Smooth muscle cell (in vitro differentiated cells): ENCODE results near the gene CLCNKB. TPM values are rescaled to one million over a fixed set of nuclear protein-coding genes. Genes with fewer than 3 reads are reported as not detected.

Experiments used
- DNase-seq: peaks from one replicate; lab custom pipeline; 2025; ENCODE audit not compliant: unreplicated experiment; lab: John Stamatoyannopoulos, UW
- H2AFZ ChIP-seq: fragments of 200-600 bp; sonication (generic); 2 replicates; pipeline ENCODE4 v1.6.0; 2016; ENCODE audit warnings: antibody characterized with exemption, low read depth, mild to moderate bottlenecking
- H3F3A ChIP-seq: fragments of 200-600 bp; sonication (generic); 2 replicates; pipeline ENCODE4 v1.6.0; 2017; ENCODE audit warnings: antibody characterized with exemption, low read depth
- H3K27ac ChIP-seq: fragments of 200-600 bp; sonication (generic); 2 replicates; pipeline ENCODE4 v1.5.1; 2016; ENCODE audit warnings: low read depth, mild to moderate bottlenecking
- H3K27me3 ChIP-seq: fragments of 200-600 bp; sonication (generic); 2 replicates; pipeline ENCODE4 v1.6.1; 2016; ENCODE audit warnings: low read depth, mild to moderate bottlenecking
- H3K36me3 ChIP-seq: fragments of 200-600 bp; sonication (generic); 2 replicates; pipeline ENCODE4 v1.5.1; 2016; ENCODE audit warnings: low read depth
- H3K4me1 ChIP-seq: fragments of 200-600 bp; sonication (generic); 2 replicates; pipeline ENCODE4 v1.5.1; 2016; ENCODE audit warnings: low read depth
- H3K4me2 ChIP-seq: fragments of 200-600 bp; sonication (generic); 2 replicates; pipeline ENCODE4 v1.6.0; 2016; ENCODE audit warnings: mild to moderate bottlenecking
- H3K4me3 ChIP-seq: fragments of 200-600 bp; sonication (generic); 2 replicates; pipeline ENCODE4 v1.5.1; 2016; ENCODE audit warnings: mild to moderate bottlenecking
- H3K79me2 ChIP-seq: fragments of 200-600 bp; sonication (generic); 2 replicates; pipeline ENCODE4 v1.6.0; 2016; ENCODE audit warnings: low read depth, mild to moderate bottlenecking
- H3K9ac ChIP-seq: fragments of 200-600 bp; sonication (generic); 2 replicates; pipeline ENCODE4 v1.6.0; 2016; ENCODE audit warnings: low read depth
- H3K9me3 ChIP-seq: fragments of 200-600 bp; sonication (generic); replicated peaks from 2 replicates; pipeline ENCODE4 v1.5.1; 2016; ENCODE audit warnings: low read depth
- H4K20me1 ChIP-seq: fragments of 200-600 bp; sonication (generic); 2 replicates; pipeline ENCODE4 v1.6.0; 2016; ENCODE audit warnings: low read depth
- CTCF ChIP-seq: fragments of 200-600 bp; sonication (generic); IDR thresholded peaks from 2 replicates; pipeline ENCODE4 v1.5.1; 2017; ENCODE audit warnings: borderline replicate concordance, mild to moderate bottlenecking, antibody characterized with exemption; ENCODE audit not compliant: insufficient read depth, poor library complexity, severe bottlenecking
- WGBS: methylation state at CpG from one replicate; pipeline ENCODE4 v1.1.7; 2016; ENCODE audit warnings: low lambda C conversion rate; 5-methylcytosine and 5-hydroxymethylcytosine counted together
- polyA plus RNA-seq: library from polyadenylated mRNA; unstranded; fragments of >200 nt; fragmentation: Nextera tagmentation; extraction: Ambion mirVana; gene quantifications from 2 replicates; pipeline ENCODE4 v1.2.1, GENCODE V29; 2016
- total RNA-seq: library from RNA; depleted of rRNA; stranded (reverse); fragments of >200 nt; gene quantifications from 2 replicates; pipeline ENCODE4 v1.2.3, GENCODE V29; 2014

Gene CLCNKB
- 0.13 and 0.76 TPM in 2 replicates for total RNA-seq
- polyA plus RNA-seq: 0.30 and 0.86 TPM in 2 replicates

- no peak within 1 kb of the TSS for H3K27ac ChIP-seq
- 92% methylated on average over 7 of the region's 7 CpGs for WGBS
Observed at GRCh38 chr1:16043521-16043920, at the start of gene CLCNKB. TSS of gene CLCNKB (plus strand) at chr1:16043782. CDS start at chr1:16044493, 711 bp downstream.

GRCh38 chr1:15994081-15994480, 49.5 kb upstream of the CLCNKB start:
- Histone ChIP-seq H3K9ac (no peak overlapping the region), H3K27ac (no peak overlapping the region), H3K79me2 (no peaks in the 10 kb centered on the region), H3K4me3 (no peak overlapping the region), H3K36me3 (no peaks in the 10 kb centered on the region), H3K4me1 (no peaks in the 10 kb centered on the region), H4K20me1 (no peaks in the 10 kb centered on the region), H3K9me3 (no peaks in the 10 kb centered on the region), H3K27me3 (no peaks in the 10 kb centered on the region), H3K4me2 (no peak overlapping the region), H2AFZ (no peak overlapping the region), H3F3A (no peaks in the 10 kb centered on the region)
- TF ChIP-seq CTCF: no peak
- WGBS: 93% methylated on average over 10 of the region's 10 CpGs
- no peak for DNase-seq

More at GRCh38 chr1:16043521-16043920, at the start of gene CLCNKB:
- Histone ChIP-seq H3K4me1 (no peaks in the 10 kb centered on the region), H4K20me1 (no peaks in the 10 kb centered on the region), H3K4me3 (no peak within 1 kb of the TSS), H3K36me3 (no peaks in the 10 kb centered on the region), H3K9me3 (no peaks in the 10 kb centered on the region), H3F3A (no peaks in the 10 kb centered on the region), H3K79me2 (no peaks in the 10 kb centered on the region), H2AFZ (no peak within 1 kb of the TSS), H3K4me2 (no peak within 1 kb of the TSS), H3K27me3 (no peaks in the 10 kb centered on the region), H3K9ac (no peak within 1 kb of the TSS)
- DNase-seq: no peak
- TF ChIP-seq CTCF: no peak

- no peaks in the 10 kb centered on the region for H3K27me3 ChIP-seq
- H3K9me3 ChIP-seq: no peaks in the 10 kb centered on the region
- peak; percentile 17 for DNase-seq
- H3K4me1 ChIP-seq: no peaks in the 10 kb centered on the region
- no peaks in the 10 kb centered on the region for H3K36me3 ChIP-seq
- no peak overlapping the region for H3K9ac ChIP-seq
- no peaks in the 10 kb centered on the region for H4K20me1 ChIP-seq
- H3K79me2 ChIP-seq: no peaks in the 10 kb centered on the region
- H3K4me2 ChIP-seq: no peak overlapping the region
- TF ChIP-seq CTCF: peak; percentile 71
- no peak overlapping the region for H3K4me3 ChIP-seq
- H3K27ac ChIP-seq: no peak overlapping the region
- WGBS: 78% methylated on average over 11 of the region's 11 CpGs
- H3F3A ChIP-seq: no peaks in the 10 kb centered on the region
- H2AFZ ChIP-seq: no peak overlapping the region
Observed at GRCh38 chr1:15994590-15995351, 48.8 kb upstream of the CLCNKB start.

- WGBS: 87% methylated on average over 9 of the region's 9 CpGs
- no peak overlapping the region for H3K9ac ChIP-seq
- H3K9me3 ChIP-seq: no peaks in the 10 kb centered on the region
- H3K79me2 ChIP-seq: no peaks in the 10 kb centered on the region
- no peak overlapping the region for H3K4me2 ChIP-seq
- H3K27ac ChIP-seq: no peak overlapping the region
- no peaks in the 10 kb centered on the region for H4K20me1 ChIP-seq
- DNase-seq: no peak
- TF ChIP-seq CTCF: no peak
- no peak overlapping the region for H2AFZ ChIP-seq
- no peak overlapping the region for H3K4me3 ChIP-seq
- no peaks in the 10 kb centered on the region for H3K27me3 ChIP-seq
- no peaks in the 10 kb centered on the region for H3F3A ChIP-seq
- H3K4me1 ChIP-seq: no peaks in the 10 kb centered on the region
- H3K36me3 ChIP-seq: no peaks in the 10 kb centered on the region
Observed at GRCh38 chr1:15997076-15997585, 46.5 kb upstream of the CLCNKB start.
